Activated effector memory CD4-positive, alpha-beta T cell treated with Interleukin-2 at 50 U/mL for 16 hours (primary cell): Measurements from ENCODE around the gene CCNH.

ENCODE experiments used
- DNase-seq: peaks from one replicate; pipeline ENCODE4 v3.0.0-alpha.2; 2020

Gene CCNH

GRCh38 chr5:87354496-87354895 lies 58.2 kb downstream of the CCNH start:
- DNase-seq: no peak

DNA sequence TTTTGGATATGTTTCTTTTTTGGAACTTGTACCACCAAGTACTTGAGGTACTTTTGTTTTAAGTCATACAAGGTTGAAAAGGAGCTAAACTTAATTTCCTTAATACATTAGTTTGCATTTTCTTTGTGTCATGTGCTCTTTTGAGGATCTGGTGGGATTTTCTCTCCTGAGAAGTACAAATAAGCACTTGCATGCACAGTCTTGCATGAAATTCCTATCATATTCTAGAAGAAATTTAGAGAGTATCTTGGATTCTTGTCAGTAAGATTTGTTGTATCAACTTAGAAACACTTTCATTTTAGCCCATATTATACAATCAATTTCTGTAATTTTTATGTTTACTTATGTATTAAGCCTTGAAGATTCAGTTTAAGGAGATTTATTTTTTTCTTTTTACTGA lies 64.9 kb downstream of the CCNH start:
- no peak for DNase-seq

GRCh38 chr5:87347272-87347671 lies 65.5 kb downstream of the CCNH start:
- DNase-seq: no peak
